GM18951 (cell line): ENCODE measurements around the gene AHNAK2.
A peak's percentile ranks its signal among the peaks of the same experiment; 100 is the strongest.
"Not testable (repeated sequence)": the region's sequence is repeated elsewhere in the genome, so short reads cannot be mapped to it uniquely, and the experiment has no call there.

Experiments used
- POLR2A ChIP-seq: IDR thresholded peaks from 4 replicates; pipeline ENCODE4 v1.6.1; 2011; ENCODE audit warnings: mild to moderate bottlenecking; ENCODE audit not compliant: insufficient read length, insufficient read depth; ENCODE audit errors: extremely low read depth
- in situ Hi-C: fragments of 300-500 bp; cut with MboI; formaldehyde crosslinking; loops from one replicate; pipeline ENCODE4 v1.12.0; 2022; ENCODE audit warnings: low sequenced_read_pairs, mixed read lengths, inconsistent platforms; ENCODE audit not compliant: unreplicated experiment

The AHNAK2 gene

GRCh38 chr14:104977681-104978653 is at the start of gene AHNAK2:
Gene AHNAK2, minus strand, starts transcription at chr14:104978374. Its CDS starts 137 bp downstream, at chr14:104978237.
- in situ Hi-C loops = no loop called here
- TF ChIP-seq POLR2A = no peak

- in situ Hi-C loops = not testable (repeated sequence)
These were observed 49.5 kb upstream of the AHNAK2 start for GRCh38 chr14:105027718-105028117.

- in situ Hi-C loops = no loop called here
These were observed 48.8 kb upstream of the AHNAK2 start for GRCh38 chr14:105026802-105027563.

GRCh38 chr14:105026033-105026785 is 48.0 kb upstream of the AHNAK2 start:
- in situ Hi-C loops = no loop called here
- TF ChIP-seq POLR2A = no peak

More at GRCh38 chr14:105026802-105027563, 48.8 kb upstream of the AHNAK2 start:
- peak; percentile 30 for TF ChIP-seq POLR2A

- TF ChIP-seq POLR2A = no peak
- in situ Hi-C loops = no loop called here
These were observed 47.3 kb upstream of the AHNAK2 start for GRCh38 chr14:105025429-105025828.

GRCh38 chr14:105023791-105024480 is 45.8 kb upstream of the AHNAK2 start:
- TF ChIP-seq POLR2A = no peak
- in situ Hi-C loops = no loop called here

GRCh38 chr14:105023144-105023543 is 45.0 kb upstream of the AHNAK2 start:
- no peak for TF ChIP-seq POLR2A
- in situ Hi-C loops = no loop called here

GRCh38 chr14:105022276-105022670 is 44.1 kb upstream of the AHNAK2 start:
- in situ Hi-C loops = no loop called here
- no peak for TF ChIP-seq POLR2A

- TF ChIP-seq POLR2A = no peak
- in situ Hi-C loops = no loop called here
These were observed 43.6 kb upstream of the AHNAK2 start for GRCh38 chr14:105021656-105022275.

GRCh38 chr14:105020815-105021655 is 42.9 kb upstream of the AHNAK2 start, which contains the start of gene CDCA4:
Gene CDCA4, minus strand, starts transcription at chr14:105021083. Its CDS starts 9,154 bp downstream, at chr14:105011929.
- in situ Hi-C loops = no loop called here
- peak; percentile 93 for TF ChIP-seq POLR2A
